Measurements from ENCODE around the gene REG4. TPM values are rescaled to one million over a fixed set of nuclear protein-coding genes. Genes with fewer than 3 reads are reported as not detected.

REG4 gene
- total RNA-seq, 1 experiment from 2014 or later: not detected

Other genes with a start within 250 kb of the REG4 start
- 6.6 and 6.7 TPM in 2 replicates for gene ZNF697, start 163.2 kb downstream of the REG4 start, total RNA-seq (2014; rRNA removed; shearing (Covaris generic))
- 35.4 and 46.1 TPM in 2 replicates for gene PHGDH, start 99.5 kb downstream of the REG4 start, total RNA-seq (2014; rRNA removed; shearing (Covaris generic))
- gene HMGCS2, start 42.6 kb downstream of the REG4 start, total RNA-seq (2014; rRNA removed; shearing (Covaris generic)): not detected in 2 replicates
- gene ADAM30, start 85.1 kb upstream of the REG4 start, total RNA-seq (2014; rRNA removed; shearing (Covaris generic)): not detected in 2 replicates